ENCODE measurements around the gene ITGB1BP2. TPM values are rescaled to one million over a fixed set of nuclear protein-coding genes. Genes with fewer than 3 reads are reported as not detected.

ITGB1BP2 gene
- total and polyA plus RNA-seq, 2 of the 8 experiments (the other 6 are each of a cell fraction or from before 2014, with no cell fraction given): 2.9 to 5.2 TPM

DNA sequence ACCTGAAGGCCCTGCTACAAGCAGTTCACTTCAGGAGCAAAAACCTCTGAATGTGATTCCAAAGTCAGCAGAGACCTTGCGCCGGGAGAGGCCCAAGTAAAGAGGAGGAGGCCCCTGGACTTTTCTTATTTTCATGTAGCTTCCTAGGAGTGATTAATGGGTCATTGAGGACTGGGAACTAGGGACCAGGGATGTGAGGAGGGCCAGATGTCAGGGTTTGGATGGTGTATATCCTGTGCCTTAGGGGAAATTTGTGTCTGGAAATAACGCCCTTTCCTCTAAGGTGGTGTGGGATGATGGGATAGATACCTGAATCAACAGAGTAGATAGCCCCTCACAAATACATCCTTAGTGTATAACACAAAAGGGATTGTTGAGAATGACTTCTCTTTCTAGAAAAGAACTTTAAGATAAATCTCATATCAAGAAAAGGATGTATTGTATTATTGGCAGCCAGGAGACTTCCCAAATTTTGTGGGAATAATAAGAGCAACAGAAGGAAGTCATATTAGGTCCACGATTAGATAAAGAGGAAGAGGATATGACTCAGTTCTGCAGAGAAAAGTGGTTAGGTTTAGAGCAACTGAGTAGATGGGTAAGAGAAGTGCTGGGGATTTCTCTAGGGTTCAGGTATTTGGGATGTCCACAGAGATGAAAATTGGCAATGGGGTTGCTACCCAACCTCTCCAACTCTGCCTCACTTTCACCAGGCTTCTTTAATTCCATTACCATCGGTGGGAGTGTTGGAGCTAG is 1.1 kb downstream of the ITGB1BP2 start (continued):
- TF ChIP-seq, protein P1, sequence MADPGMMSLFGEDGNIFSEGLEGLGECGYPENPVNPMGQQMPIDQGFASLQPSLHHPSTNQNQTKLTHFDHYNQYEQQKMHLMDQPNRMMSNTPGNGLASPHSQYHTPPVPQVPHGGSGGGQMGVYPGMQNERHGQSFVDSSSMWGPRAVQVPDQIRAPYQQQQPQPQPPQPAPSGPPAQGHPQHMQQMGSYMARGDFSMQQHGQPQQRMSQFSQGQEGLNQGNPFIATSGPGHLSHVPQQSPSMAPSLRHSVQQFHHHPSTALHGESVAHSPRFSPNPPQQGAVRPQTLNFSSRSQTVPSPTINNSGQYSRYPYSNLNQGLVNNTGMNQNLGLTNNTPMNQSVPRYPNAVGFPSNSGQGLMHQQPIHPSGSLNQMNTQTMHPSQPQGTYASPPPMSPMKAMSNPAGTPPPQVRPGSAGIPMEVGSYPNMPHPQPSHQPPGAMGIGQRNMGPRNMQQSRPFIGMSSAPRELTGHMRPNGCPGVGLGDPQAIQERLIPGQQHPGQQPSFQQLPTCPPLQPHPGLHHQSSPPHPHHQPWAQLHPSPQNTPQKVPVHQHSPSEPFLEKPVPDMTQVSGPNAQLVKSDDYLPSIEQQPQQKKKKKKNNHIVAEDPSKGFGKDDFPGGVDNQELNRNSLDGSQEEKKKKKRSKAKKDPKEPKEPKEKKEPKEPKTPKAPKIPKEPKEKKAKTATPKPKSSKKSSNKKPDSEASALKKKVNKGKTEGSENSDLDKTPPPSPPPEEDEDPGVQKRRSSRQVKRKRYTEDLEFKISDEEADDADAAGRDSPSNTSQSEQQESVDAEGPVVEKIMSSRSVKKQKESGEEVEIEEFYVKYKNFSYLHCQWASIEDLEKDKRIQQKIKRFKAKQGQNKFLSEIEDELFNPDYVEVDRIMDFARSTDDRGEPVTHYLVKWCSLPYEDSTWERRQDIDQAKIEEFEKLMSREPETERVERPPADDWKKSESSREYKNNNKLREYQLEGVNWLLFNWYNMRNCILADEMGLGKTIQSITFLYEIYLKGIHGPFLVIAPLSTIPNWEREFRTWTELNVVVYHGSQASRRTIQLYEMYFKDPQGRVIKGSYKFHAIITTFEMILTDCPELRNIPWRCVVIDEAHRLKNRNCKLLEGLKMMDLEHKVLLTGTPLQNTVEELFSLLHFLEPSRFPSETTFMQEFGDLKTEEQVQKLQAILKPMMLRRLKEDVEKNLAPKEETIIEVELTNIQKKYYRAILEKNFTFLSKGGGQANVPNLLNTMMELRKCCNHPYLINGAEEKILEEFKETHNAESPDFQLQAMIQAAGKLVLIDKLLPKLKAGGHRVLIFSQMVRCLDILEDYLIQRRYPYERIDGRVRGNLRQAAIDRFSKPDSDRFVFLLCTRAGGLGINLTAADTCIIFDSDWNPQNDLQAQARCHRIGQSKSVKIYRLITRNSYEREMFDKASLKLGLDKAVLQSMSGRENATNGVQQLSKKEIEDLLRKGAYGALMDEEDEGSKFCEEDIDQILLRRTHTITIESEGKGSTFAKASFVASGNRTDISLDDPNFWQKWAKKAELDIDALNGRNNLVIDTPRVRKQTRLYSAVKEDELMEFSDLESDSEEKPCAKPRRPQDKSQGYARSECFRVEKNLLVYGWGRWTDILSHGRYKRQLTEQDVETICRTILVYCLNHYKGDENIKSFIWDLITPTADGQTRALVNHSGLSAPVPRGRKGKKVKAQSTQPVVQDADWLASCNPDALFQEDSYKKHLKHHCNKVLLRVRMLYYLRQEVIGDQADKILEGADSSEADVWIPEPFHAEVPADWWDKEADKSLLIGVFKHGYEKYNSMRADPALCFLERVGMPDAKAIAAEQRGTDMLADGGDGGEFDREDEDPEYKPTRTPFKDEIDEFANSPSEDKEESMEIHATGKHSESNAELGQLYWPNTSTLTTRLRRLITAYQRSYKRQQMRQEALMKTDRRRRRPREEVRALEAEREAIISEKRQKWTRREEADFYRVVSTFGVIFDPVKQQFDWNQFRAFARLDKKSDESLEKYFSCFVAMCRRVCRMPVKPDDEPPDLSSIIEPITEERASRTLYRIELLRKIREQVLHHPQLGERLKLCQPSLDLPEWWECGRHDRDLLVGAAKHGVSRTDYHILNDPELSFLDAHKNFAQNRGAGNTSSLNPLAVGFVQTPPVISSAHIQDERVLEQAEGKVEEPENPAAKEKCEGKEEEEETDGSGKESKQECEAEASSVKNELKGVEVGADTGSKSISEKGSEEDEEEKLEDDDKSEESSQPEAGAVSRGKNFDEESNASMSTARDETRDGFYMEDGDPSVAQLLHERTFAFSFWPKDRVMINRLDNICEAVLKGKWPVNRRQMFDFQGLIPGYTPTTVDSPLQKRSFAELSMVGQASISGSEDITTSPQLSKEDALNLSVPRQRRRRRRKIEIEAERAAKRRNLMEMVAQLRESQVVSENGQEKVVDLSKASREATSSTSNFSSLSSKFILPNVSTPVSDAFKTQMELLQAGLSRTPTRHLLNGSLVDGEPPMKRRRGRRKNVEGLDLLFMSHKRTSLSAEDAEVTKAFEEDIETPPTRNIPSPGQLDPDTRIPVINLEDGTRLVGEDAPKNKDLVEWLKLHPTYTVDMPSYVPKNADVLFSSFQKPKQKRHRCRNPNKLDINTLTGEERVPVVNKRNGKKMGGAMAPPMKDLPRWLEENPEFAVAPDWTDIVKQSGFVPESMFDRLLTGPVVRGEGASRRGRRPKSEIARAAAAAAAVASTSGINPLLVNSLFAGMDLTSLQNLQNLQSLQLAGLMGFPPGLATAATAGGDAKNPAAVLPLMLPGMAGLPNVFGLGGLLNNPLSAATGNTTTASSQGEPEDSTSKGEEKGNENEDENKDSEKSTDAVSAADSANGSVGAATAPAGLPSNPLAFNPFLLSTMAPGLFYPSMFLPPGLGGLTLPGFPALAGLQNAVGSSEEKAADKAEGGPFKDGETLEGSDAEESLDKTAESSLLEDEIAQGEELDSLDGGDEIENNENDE (IDR thresholded peaks at IDR 0.05; ENCODE audit: insufficient replicate concordance, low read length): no peak
- TF ChIP-seq KDM4A (IDR thresholded peaks at IDR 0.05; ENCODE audit: low read depth, low read length, severe bottlenecking) (no peak), TBP (IDR thresholded peaks at IDR 0.05; ENCODE audit: low read depth, low read length) (no peak), GABPA (IDR thresholded peaks at IDR 0.05; ENCODE audit: borderline replicate concordance, insufficient read depth, low read length) (no peak)
